Transverse colon (tissue), 4 donors: ENCODE data around the gene LOC101059915.

ENCODE experiments used
- DNase-seq: peaks from one replicate; pipeline ENCODE4 v3.0.0-alpha.2; 2019
- H3K27ac ChIP-seq, 4 donors: fragments of 200-600 bp; sonication (generic); 2 replicates each; pipeline ENCODE4 v1.5.1; 2016 to 2018; ENCODE audit warnings: inconsistent platforms in 4 of 4
- H3K27me3 ChIP-seq: fragments of 200-600 bp; sonication (generic); 2 replicates; pipeline ENCODE4 v1.5.1; 2017; ENCODE audit warnings: inconsistent platforms
- H3K36me3 ChIP-seq, 4 donors: fragments of 200-600 bp; sonication (generic); 2 replicates each; pipeline ENCODE4 v1.5.1; 2017 to 2019; ENCODE audit warnings: inconsistent platforms in 4 of 4
- H3K4me1 ChIP-seq, 4 donors: fragments of 200-600 bp; sonication (generic); 2 replicates each; pipeline ENCODE4 v1.5.1; 2017 to 2020; ENCODE audit warnings: inconsistent platforms in 4 of 4
- H3K4me3 ChIP-seq, 4 donors: fragments of 200-600 bp; sonication (generic); 1 replicate in 1 of 4; 2 replicates in 3 of 4; pipeline versions ENCODE4 v1.5.1 to v1.6.1; 2017 to 2019; ENCODE audit warnings: inconsistent platforms in 4 of 4
- H3K9me3 ChIP-seq, 2 donors: fragments of 200-600 bp; sonication (generic); 2 replicates each; pipeline ENCODE4 v1.5.1; 2017 to 2019; ENCODE audit warnings: inconsistent platforms in 2 of 2
- EP300 ChIP-seq: sonication (generic); formaldehyde crosslinking; IDR thresholded peaks from one replicate; pipeline ENCODE4 v1.6.1; 2017; ENCODE audit warnings: antibody characterized with exemption, low read depth
- POLR2A ChIP-seq: fragments of 450-650 bp; IDR thresholded peaks from one replicate; pipeline ENCODE4 v1.6.1; 2016; ENCODE audit warnings: antibody characterized with exemption, mild to moderate bottlenecking, moderate library complexity
- POLR2AphosphoS5 ChIP-seq, 3 donors: sonication (generic); formaldehyde crosslinking; IDR thresholded peaks; one replicate each; pipeline ENCODE4 v1.6.1; 2016; ENCODE audit warnings: antibody characterized with exemption in 3 of 3
- WGBS, 2 donors: methylation state at CpG; one replicate each; pipeline ENCODE4 v1.1.5; 2018; ENCODE audit warnings: low coverage in 1 of 2; 5-methylcytosine and 5-hydroxymethylcytosine counted together
- in situ Hi-C, 4 donors: fragments of 200-750 bp; cut with MboI; loops; one replicate each; pipeline versions ENCODE4 v1.15.0 to v1.15.1; 2017; ENCODE audit warnings: low sequenced_read_pairs in 3 of 4, low pct_ligation_motif_present in 1 of 4, low pct_unique_long_range_greater_than_20kb in 1 of 4
- intact Hi-C: fragments of 100-400 bp; cut with DNase I; formaldehyde crosslinking; loops from one replicate; pipeline ENCODE4 v1.15.1; 2023; ENCODE audit warnings: low total_unique reads
- TF ChIP-seq, protein P1 (sequence below), 5 experiments: fragments of 200-600 bp in 3 of 5; fragments of 450-650 bp in 2 of 5; sonication (generic) in 3 of 5; IDR thresholded peaks; 1 replicate in 2 of 5; 2 replicates in 3 of 5; pipeline ENCODE4 v1.5.1; 2016 to 2017; ENCODE audit warnings: antibody characterized with exemption in 5 of 5, inconsistent platforms in 3 of 5, mild to moderate bottlenecking in 2 of 5, moderate library complexity in 1 of 5

The LOC101059915 gene

DNA sequence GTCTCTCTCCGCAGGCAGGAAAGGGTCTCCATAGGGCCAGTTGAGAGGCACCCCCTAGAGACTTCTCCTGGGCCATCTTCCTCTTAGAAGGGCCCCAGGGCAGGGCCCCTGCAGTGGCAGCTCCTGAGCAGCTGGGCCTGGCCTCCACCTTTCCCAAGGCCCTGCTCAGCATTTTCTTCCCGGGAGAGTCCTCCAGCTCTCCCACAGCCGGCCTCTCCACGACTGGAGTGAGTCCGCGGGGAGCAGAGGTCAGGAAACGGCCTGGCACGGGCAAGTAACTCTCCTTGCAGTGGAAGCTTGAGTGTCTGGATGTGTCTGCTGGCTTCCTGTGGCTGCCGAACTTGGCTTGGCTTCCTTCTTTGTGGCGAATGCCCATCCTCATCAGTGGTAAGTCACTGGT lies 1.6 kb upstream of the LOC101059915 start:
- in situ Hi-C loops (no loop called here), intact Hi-C loops (no loop called here)
- H3K4me3 ChIP-seq, result no peak overlapping the region
- no peaks in the 10 kb centered on the region for H3K4me1 ChIP-seq
- no peaks in the 10 kb centered on the region for H3K9me3 ChIP-seq
- TF ChIP-seq EP300 (no peak), POLR2AphosphoS5 (IDR thresholded peaks at IDR 0.05) (no peak), POLR2A (no peak)
- TF ChIP-seq, protein P1, sequence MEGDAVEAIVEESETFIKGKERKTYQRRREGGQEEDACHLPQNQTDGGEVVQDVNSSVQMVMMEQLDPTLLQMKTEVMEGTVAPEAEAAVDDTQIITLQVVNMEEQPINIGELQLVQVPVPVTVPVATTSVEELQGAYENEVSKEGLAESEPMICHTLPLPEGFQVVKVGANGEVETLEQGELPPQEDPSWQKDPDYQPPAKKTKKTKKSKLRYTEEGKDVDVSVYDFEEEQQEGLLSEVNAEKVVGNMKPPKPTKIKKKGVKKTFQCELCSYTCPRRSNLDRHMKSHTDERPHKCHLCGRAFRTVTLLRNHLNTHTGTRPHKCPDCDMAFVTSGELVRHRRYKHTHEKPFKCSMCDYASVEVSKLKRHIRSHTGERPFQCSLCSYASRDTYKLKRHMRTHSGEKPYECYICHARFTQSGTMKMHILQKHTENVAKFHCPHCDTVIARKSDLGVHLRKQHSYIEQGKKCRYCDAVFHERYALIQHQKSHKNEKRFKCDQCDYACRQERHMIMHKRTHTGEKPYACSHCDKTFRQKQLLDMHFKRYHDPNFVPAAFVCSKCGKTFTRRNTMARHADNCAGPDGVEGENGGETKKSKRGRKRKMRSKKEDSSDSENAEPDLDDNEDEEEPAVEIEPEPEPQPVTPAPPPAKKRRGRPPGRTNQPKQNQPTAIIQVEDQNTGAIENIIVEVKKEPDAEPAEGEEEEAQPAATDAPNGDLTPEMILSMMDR (IDR thresholded peaks at IDR 0.05), result no peak
- 79% methylated on average over 10 of the region's 10 CpGs; no CpG with 5 or more reads in 1 of the 2 donors for WGBS, 2 donors
- H3K27me3 ChIP-seq, result no peaks in the 10 kb centered on the region
- no peaks in the 10 kb centered on the region for H3K36me3 ChIP-seq
- H3K27ac ChIP-seq, result no peak overlapping the region
- no peak for DNase-seq

- intact Hi-C loops (no loop called here), in situ Hi-C loops (no loop called here)
- H3K27ac ChIP-seq, result no peak overlapping the region
- DNase-seq, result no peak
- H3K36me3 ChIP-seq, result no peaks in the 10 kb centered on the region
- H3K4me3 ChIP-seq, result no peak overlapping the region
- H3K27me3 ChIP-seq, result no peaks in the 10 kb centered on the region
- 93% methylated on average over 43 of the region's 48 CpGs; no CpG with 5 or more reads in 1 of the 2 donors for WGBS, 2 donors
- TF ChIP-seq, protein P1 (IDR thresholded peaks at IDR 0.05), result no peak
- no peaks in the 10 kb centered on the region for H3K9me3 ChIP-seq
- H3K4me1 ChIP-seq, result no peaks in the 10 kb centered on the region
These were observed 814 bp upstream of the LOC101059915 start for GRCh38 chrX:71666240-71667223.

GRCh38 chrX:71668248-71668595 lies 876 bp downstream of the LOC101059915 start:
- H3K9me3 ChIP-seq, result no peaks in the 10 kb centered on the region
- H3K4me3 ChIP-seq, result no peak overlapping the region
- TF ChIP-seq EP300 (no peak), POLR2A (no peak), POLR2AphosphoS5 (IDR thresholded peaks at IDR 0.05) (no peak)
- TF ChIP-seq, protein P1 (IDR thresholded peaks at IDR 0.05), result no peak
- H3K27ac ChIP-seq, result no peak overlapping the region
- DNase-seq, result no peak
- intact Hi-C loops, result no loop called here
- no peaks in the 10 kb centered on the region for H3K4me1 ChIP-seq
- no peaks in the 10 kb centered on the region for H3K36me3 ChIP-seq
- WGBS, 2 donors, result 92% methylated on average over 14 of the region's 16 CpGs; no CpG with 5 or more reads in 1 of the 2 donors
- H3K27me3 ChIP-seq, result no peaks in the 10 kb centered on the region
- in situ Hi-C loops, result no loop called here

DNA sequence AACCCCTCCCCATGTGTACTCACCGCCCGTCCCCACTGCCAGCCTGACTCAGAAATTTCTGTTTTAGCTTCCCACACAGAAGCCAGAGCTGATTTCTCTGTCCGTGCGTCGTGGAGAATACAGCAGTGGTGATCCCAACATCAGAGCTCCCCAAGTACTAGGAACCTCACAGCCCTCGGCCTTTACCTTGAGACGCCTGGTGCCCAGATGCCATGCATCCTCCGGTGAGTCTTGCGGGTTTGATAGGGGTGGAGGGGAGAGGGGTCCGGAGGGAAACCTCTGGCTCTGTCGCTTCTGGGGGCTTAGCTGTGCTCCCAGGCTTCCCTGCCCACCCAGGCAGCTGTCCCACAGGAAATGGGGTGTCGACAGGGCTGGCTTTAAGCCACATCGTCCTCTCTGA lies 2.1 kb downstream of the LOC101059915 start:
- Histone ChIP-seq H3K36me3 (no peaks in the 10 kb centered on the region), H3K4me3 (no peak overlapping the region), H3K9me3 (no peaks in the 10 kb centered on the region), H3K27ac (no peak overlapping the region), H3K27me3 (no peaks in the 10 kb centered on the region), H3K4me1 (no peaks in the 10 kb centered on the region)
- no peak for TF ChIP-seq POLR2A
- TF ChIP-seq EP300, result no peak
- TF ChIP-seq, protein P1 (IDR thresholded peaks at IDR 0.05), result no peak
- TF ChIP-seq POLR2AphosphoS5 (IDR thresholded peaks at IDR 0.05), result no peak
- in situ Hi-C loops (no loop called here), intact Hi-C loops (no loop called here)
- no peak for DNase-seq
- 63% methylated on average over 13 of the region's 13 CpGs; no CpG with 5 or more reads in 1 of the 2 donors for WGBS, 2 donors
